ENCODE data around the gene ZNF764.
"Not testable (repeated sequence)": the region's sequence is repeated elsewhere in the genome, so short reads cannot be mapped to it uniquely, and the experiment has no call there.

ZNF764 gene
- 10.7 to 21.3 (median 15.7) reads per million in 4 donors for total RNA-seq

DNA sequence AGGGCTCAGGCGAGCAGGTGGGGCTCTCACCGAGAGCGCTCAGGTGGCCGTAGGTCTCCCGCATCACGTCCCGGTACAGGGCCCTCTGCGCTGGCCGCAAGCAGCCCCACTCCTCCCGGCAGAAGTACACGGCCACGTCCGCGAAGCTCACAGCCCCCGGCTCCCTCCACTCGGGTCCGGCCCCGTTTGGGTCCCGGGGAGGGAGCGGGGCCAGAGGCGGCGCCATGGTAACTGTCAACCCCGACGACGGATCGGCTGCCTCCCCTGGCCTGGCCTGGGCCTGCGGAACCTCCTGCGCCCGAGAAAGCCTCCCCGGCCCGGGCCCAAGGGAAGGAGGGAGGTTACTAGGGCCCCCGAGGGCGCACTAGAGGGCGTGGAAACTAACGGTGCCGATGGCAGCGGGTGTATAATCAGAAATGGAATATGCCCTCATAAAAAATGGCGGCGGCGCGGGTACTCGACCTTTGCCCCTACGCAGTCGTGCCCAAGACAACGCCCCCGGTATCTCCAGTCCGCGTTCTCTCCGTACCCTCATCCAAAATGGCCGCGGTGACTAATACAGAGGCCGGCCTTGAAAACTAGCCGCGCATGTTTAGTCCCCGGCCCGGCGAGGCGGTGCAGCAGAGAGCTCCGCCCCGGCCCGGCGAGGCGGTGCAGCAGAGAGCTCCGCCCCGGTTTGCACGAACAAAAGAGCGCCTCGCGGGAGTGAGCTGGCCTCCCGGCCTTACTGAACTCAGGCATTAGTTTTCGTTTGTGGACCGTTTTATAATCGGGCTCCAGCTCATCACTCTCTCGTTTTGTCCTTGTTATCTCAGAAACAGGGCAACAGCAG lies at the start of gene ZNF764:
ZNF764 (minus strand) TSS at position 418 of the 832 bp plus-strand sequence; CDS start at position 226, 192 bp downstream.
- DNase-seq, result peak; percentile 92 to 98 (median 95)

DNA sequence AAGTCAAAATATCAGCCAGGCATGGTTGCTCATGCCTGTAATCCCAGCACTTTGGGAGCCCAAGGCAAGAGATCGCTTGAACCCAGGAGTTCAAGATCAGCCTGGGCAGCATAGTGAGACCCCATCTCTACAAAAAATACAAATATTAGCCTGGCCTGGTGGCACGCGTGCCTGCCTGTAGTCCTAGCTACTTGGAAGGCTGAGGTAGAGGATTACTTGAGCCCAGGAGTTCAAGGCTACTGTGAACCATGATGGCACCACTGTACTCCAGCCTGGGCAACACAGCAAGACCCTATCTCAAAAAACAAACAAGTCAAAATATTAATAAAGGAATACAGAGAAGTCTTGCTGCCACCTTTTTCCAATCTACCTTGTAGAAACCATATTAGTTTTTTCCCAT lies 47.8 kb upstream of the ZNF764 start:
- DNase-seq, result no peak

DNA sequence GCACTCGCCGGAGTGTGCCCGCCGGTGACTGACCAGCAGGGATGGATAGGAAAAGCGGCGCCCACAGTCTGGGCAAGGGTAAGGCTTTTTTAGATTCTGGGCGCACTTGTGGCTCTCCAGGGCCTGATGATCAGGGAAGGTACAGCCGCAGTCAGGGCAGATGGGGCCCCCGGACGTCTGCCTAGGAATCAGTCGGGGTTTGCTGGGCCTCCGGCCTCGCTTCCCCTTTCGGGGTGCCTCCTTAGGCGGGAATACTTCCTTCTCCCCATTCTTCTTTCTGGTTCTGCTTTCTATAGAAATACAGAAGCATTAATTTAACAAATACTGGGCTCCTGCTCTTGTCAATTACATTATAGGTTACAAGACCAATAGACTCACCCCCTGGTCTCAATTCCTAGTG lies 47.0 kb upstream of the ZNF764 start:
- DNase-seq, result no peak

- no peak for DNase-seq
Measured at GRCh38 chr16:30604316-30604947, 46.3 kb upstream of the ZNF764 start.

- DNase-seq, result no peak
Measured at GRCh38 chr16:30603945-30604315, 45.8 kb upstream of the ZNF764 start.

DNA sequence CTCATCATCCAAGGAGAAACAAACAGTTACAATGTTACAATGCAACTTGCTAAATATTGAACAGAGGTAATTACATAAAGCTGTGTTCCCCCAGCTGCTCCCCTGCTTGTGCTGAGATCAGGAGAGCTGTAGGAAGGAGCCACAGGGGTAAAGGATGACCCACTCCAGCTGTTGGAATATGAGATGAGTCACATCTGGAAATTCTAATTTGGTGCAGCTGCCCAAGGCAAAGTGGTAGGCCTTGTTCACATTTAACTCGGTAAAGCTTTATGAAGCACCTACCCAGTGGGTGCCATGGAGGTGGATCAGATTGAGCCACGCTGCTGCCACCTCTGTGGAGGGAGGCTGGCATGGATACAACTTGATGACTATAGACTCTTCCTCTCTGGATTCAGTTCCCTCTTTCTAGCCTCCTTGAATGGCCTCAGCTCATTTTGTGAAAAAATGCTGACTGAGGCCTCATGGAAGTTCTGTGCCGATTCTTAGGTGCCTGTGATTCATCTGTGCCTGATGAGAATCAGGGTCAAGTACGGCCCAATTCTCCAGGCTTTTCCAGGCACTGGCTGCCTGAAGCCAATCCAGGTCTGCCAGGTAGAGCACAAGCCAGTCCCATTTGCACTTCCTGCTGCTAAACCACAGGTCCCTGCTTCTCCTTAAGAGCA lies 44.6 kb upstream of the ZNF764 start:
- no peak for DNase-seq

DNA sequence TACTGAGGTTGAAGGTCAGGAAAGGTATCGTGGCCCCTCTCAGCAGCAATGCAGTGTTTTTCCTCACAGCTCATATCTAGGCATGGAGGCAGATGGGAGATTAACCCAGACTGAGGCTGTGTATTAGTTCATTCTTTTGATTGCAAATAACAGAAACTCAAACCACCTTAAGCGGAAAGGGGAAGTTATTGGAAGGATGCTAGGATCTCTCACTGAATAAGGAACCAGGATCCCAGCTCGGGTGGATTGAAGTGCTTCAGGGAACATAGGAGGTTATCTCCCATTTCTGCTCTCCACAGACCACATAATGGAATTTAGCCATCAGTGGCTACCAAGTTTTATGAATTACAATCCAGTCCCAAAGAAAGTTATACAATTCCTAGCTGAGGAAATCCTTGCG lies 43.8 kb upstream of the ZNF764 start:
- no peak for DNase-seq

- no peak for DNase-seq
Measured at GRCh38 chr16:30600929-30601328, 42.8 kb upstream of the ZNF764 start.

DNA sequence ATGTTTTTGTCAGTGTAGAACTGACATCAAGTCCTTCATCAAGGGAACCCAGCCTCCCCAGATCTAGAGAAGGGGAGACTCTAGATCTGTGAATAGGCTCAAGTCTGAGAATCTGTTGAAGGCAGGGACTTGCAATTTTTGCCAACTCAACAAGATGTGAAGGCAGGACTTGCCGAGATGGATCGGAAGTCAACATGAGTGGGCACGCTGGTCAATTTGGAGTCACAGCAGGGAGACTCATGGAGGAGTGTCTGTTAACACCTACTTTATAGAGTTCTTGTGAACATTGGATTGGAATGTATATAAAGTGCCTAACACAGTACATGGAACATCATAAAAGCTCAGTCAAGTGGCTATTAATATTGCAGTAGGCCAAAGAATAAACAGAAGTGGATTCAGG lies 42.0 kb upstream of the ZNF764 start:
- DNase-seq, result no peak

- DNase-seq, result no peak
Measured at GRCh38 chr16:30592871-30593270, 34.7 kb upstream of the ZNF764 start.

DNA sequence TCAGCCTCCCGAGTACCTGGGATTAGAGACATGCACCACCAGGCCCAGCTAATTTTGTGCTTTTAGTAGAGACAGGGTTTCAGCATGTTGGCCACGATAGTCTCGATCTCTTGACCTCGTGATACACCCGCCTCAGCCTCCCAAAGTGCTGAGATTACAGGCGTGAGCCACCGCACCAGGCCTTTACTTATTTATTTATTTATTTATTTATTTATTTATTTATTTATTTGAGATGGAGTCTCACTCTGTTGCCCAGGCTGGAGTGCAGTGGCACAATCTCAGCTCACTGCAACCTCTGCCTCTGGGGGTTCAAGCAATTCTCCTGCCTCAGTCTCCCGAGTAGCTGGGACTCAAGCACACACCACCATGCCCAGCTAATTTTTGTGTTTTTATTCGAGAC lies 32.7 kb upstream of the ZNF764 start:
- DNase-seq, result not testable (repeated sequence)

GRCh38 chr16:30589582-30589981 lies 31.4 kb upstream of the ZNF764 start:
- not testable (repeated sequence) for DNase-seq

GRCh38 chr16:30588651-30589050 lies 30.5 kb upstream of the ZNF764 start:
- DNase-seq, result no peak

DNA sequence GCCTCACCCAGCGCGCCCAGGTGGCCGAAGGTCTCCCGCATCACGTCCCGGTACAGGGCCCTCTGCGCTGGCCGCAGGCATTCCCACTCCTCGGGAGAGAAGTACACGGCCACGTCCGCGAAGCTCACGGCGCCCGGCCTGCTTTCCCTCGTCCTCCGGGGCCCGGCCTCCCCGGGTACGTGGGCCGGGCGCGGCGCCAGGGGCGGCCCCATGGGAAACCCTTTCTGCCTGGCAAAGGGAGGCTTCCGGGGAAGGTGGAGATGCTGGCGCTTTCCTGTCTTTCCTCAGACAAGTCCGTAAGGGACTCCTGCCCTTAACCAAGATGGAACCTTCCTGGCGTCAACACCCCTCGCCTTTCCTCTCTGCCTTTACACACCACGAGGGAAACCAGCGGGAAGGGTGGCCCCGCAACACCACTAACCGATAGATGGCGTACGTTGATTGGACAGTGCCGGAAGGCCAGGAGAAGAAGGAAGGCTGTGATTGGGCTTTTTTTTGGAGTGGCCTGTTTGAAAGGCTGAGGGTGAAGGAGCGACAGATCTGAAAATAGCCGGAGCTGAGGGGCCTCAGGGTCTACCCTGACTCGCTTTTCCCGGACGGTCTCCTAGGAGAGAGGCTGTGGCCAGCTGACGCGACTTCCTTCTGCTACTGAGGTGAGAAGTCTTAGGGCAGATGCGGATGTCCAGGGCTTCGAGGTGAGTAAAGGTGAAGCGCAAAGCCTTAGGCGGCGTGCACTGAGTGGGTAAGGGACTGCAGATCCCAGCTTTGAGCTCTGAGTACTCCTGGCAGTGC lies 27.4 kb upstream of the ZNF764 start, which contains the start of gene ZNF785:
ZNF785 (minus strand) TSS at position 298 of the 792 bp plus-strand sequence; CDS start at position 212, 86 bp downstream.
- DNase-seq, result peak; percentile 84 to 96 (median 90)

GRCh38 chr16:30585022-30585399 lies 26.8 kb upstream of the ZNF764 start:
- DNase-seq, result peak in 1 of 5 donors; percentile 16

DNA sequence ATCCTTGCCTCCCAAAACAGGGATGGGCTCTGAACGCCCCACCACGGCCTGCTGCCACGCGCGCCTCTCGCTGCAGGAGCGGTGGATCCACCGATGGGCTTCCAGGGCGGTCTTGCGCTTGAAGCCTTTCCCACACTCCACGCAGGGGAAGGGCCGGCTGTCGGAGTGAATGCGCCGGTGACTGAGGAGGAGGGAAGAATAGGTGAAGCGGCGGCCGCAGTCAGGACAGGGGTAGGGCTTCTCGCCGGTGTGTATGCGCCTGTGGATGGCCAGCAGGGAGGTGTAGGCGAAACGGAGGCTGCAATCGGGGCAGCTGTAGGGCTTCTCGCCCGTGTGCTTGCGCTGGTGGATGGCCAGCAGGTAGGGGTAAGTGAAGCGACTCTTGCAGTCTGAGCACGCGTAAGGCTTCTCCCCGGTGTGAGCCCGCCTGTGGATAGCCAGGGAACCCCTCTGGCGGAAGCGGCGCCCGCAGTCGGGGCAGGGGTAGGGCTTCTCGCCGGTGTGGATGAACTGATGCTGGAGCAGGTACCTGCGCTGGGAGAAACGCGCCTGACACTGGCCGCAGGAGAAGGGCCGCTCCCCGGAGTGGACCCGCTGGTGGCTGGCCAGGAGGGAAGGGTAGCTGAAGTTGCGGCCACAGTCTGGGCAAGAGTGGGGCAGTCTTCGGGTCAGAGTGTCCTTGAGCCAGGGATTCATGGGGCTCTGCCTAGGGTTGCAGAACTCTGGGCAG lies 24.6 kb upstream of the ZNF764 start:
- DNase-seq, result no peak

- DNase-seq, result no peak
Measured at GRCh38 chr16:30581457-30581856, 23.3 kb upstream of the ZNF764 start.

GRCh38 chr16:30574678-30575077 lies 16.5 kb upstream of the ZNF764 start:
- DNase-seq, result no peak

DNA sequence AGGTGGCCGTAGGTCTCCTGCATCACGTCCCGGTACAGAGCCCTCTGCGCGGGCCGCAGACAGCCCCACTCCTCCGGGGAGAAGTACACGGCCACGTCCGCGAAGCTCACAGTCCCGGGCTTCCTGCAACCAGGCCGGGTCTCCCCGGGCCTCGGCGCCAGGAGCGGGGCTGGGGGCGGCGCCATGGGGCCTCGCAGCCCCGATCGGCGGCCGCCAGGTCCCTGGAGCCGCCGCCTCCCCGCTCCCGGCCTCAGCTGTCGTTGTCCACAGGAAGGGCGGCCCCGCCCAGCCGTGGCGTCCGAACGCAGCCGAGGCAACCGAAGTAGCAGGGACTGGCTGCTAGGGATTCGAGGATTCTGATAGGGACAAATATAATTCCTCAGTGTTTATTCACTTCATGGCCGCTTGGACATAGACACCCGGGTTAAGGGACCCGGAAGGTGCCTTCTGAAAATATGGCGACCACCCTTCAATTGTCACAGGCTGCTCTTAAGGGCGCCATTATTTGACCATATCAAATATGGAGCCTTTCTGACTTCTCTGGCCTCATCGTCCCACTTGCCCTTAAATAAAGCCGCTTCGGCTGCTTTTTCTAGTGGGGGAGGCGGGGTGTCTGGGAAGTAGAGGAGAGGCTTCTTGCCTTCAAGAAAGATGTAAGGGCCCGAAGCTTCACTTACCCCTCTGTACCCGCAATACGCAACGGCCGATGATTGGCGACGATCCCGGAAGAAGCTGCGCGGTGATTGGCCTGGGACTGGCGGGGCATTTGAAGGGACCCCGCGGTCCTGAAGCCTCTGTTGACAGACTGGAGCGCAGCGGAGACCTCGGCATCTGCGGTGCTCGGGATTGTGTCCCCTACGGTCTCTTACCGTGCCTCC lies 13.5 kb upstream of the ZNF764 start, which contains the start of gene ZNF688:
ZNF688 (minus strand) TSS at position 270 of the 878 bp plus-strand sequence; CDS start at position 185, 85 bp downstream.
- DNase-seq, result peak; percentile 89 to 97 (median 96)

DNA sequence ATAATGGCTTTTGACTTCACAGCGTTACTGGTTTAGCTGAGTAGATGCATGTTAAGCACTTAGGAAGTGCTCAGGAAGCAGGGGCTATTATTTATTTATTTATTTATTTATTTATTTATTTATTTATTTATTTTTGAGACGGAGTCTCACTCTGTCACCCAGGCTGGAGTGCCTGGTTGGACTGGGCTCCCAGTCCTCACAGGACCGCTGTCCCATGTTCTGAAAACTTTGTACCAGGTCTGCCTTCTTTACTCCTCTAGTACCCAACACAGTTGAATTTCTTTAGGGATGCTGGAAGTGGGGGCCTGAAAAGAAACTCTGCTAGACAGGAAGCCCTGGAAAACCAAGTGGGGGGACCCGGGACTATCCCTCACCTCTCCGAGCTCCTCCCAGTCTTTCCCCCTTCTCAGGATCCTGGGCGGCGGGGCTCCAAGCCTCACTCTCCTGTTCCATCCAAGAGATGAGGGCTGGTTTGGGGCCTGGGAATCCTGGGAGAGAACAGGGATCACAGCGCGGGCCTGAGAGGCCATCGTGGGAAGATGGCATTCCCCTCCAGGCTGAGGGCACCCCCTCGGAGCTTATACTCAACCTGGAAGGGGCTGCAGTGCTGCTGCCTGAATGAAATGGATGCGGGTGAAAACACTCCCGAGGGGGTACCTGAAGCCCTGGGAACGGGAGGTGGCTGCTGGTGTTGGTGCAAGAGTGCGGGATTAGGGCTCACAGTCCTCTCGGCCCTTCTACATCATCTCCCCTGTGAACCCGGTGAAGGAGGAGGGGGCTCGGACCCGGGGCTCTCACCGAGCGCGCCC lies 12.7 kb upstream of the ZNF764 start:
- DNase-seq, result no peak
